ENCODE results near the gene PDX1.
A peak's percentile ranks its signal among the peaks of the same experiment; 100 is the strongest.

The PDX1 gene

GRCh38 chr13:27965740-27966640 lies 46.2 kb downstream of the PDX1 start:
- Histone ChIP-seq H3K79me2 (ENCODE audit: control insufficient read depth, insufficient read depth, low read length, poor library complexity) (no peaks in the 10 kb centered on the region), H3K4me3 (ENCODE audit: low read depth, low read length) (peak overlapping the region; percentile 4), H3K23ac (ENCODE audit: low read length) (no peak overlapping the region), H4K91ac (ENCODE audit: low read depth, low read length) (no peak overlapping the region), H3K9me3 (ENCODE audit: insufficient read depth, low read depth, low read length) (peaks cover 3% of the 10 kb centered on the region), H3K18ac (ENCODE audit: low read length) (peak overlapping the region; percentile 8), H3K9ac (ENCODE audit: low read length) (no peak overlapping the region), H3K36me3 (ENCODE audit: control insufficient read depth in 1 of 2, insufficient read depth in 2 of 2, low read length in 2 of 2) (peaks cover 0 to 2% of the 10 kb centered on the region in 2 experiments), H2BK5ac (ENCODE audit: low read depth, low read length, poor library complexity) (no peak overlapping the region), H3K14ac (ENCODE audit: low read length) (peak overlapping the region; percentile 55), H2BK12ac (ENCODE audit: low read length) (peak overlapping the region; percentile 42), H3K4ac (ENCODE audit: low read depth, low read length) (peak overlapping the region; percentile 24), H2AK5ac (ENCODE audit: low read length) (no peak overlapping the region), H3K27me3 (ENCODE audit: insufficient read depth, low read length) (peaks cover 46% of the 10 kb centered on the region), H2AFZ (ENCODE audit: insufficient read depth, low read length, poor library complexity) (no peak overlapping the region), H2BK120ac (ENCODE audit: insufficient read depth, low read length, poor library complexity) (peak overlapping the region; percentile 19), H3K4me1 (ENCODE audit: control insufficient read depth in 1 of 2, insufficient read depth in 2 of 2, low read length in 2 of 2) (peaks cover 45 to 51% of the 10 kb centered on the region in 2 experiments), H3K27ac (ENCODE audit: low read depth, low read length) (no peak overlapping the region), H4K12ac (ENCODE audit: low read depth, low read length) (no peak overlapping the region), H3K79me1 (ENCODE audit: low read length) (peaks cover 6% of the 10 kb centered on the region), H4K8ac (ENCODE audit: low read depth, low read length) (peak overlapping the region; percentile 35), H3K4me2 (ENCODE audit: low read length) (peak overlapping the region; percentile 85)
- DNase-seq = no peak
- WGBS (ENCODE audit: extremely low coverage, insufficient coverage, insufficient read length) = no CpG with 5 or more reads among the region's 45 CpGs

- H2BK5ac ChIP-seq (ENCODE audit: low read depth, low read length, poor library complexity) = no peak overlapping the region
- no peak overlapping the region for H2AK5ac ChIP-seq (ENCODE audit: low read length)
- peaks cover 47 to 52% of the 10 kb centered on the region in 2 experiments for H3K4me1 ChIP-seq (ENCODE audit: control insufficient read depth in 1 of 2, insufficient read depth in 2 of 2, low read length in 2 of 2)
- H3K4me3 ChIP-seq (ENCODE audit: low read depth, low read length) = peak overlapping the region; percentile 4
- peaks cover 46% of the 10 kb centered on the region for H3K27me3 ChIP-seq (ENCODE audit: insufficient read depth, low read length)
- no peak overlapping the region for H3K27ac ChIP-seq (ENCODE audit: low read depth, low read length)
- no peak overlapping the region for H2AFZ ChIP-seq (ENCODE audit: insufficient read depth, low read length, poor library complexity)
- H3K36me3 ChIP-seq (ENCODE audit: control insufficient read depth in 1 of 2, insufficient read depth in 2 of 2, low read length in 2 of 2) = peaks cover 0 to 2% of the 10 kb centered on the region in 2 experiments
- H4K91ac ChIP-seq (ENCODE audit: low read depth, low read length) = no peak overlapping the region
- H3K18ac ChIP-seq (ENCODE audit: low read length) = peak overlapping the region; percentile 8
- H3K14ac ChIP-seq (ENCODE audit: low read length) = peak overlapping the region; percentile 55
- peak overlapping the region; percentile 85 for H3K4me2 ChIP-seq (ENCODE audit: low read length)
- no peaks in the 10 kb centered on the region for H3K79me2 ChIP-seq (ENCODE audit: control insufficient read depth, insufficient read depth, low read length, poor library complexity)
- no peak for DNase-seq
- H3K9me3 ChIP-seq (ENCODE audit: insufficient read depth, low read depth, low read length) = peaks cover 3% of the 10 kb centered on the region
- H3K9ac ChIP-seq (ENCODE audit: low read length) = no peak overlapping the region
- peak overlapping the region; percentile 42 for H2BK12ac ChIP-seq (ENCODE audit: low read length)
- peaks cover 6% of the 10 kb centered on the region for H3K79me1 ChIP-seq (ENCODE audit: low read length)
- peak overlapping the region; percentile 35 for H4K8ac ChIP-seq (ENCODE audit: low read depth, low read length)
- H2BK120ac ChIP-seq (ENCODE audit: insufficient read depth, low read length, poor library complexity) = peak overlapping the region; percentile 19
- no CpG with 5 or more reads among the region's 38 CpGs for WGBS (ENCODE audit: extremely low coverage, insufficient coverage, insufficient read length)
- no peak overlapping the region for H3K23ac ChIP-seq (ENCODE audit: low read length)
- H4K12ac ChIP-seq (ENCODE audit: low read depth, low read length) = no peak overlapping the region
- peak overlapping the region; percentile 24 for H3K4ac ChIP-seq (ENCODE audit: low read depth, low read length)
These were observed 46.9 kb downstream of the PDX1 start for GRCh38 chr13:27966641-27967202.

DNA sequence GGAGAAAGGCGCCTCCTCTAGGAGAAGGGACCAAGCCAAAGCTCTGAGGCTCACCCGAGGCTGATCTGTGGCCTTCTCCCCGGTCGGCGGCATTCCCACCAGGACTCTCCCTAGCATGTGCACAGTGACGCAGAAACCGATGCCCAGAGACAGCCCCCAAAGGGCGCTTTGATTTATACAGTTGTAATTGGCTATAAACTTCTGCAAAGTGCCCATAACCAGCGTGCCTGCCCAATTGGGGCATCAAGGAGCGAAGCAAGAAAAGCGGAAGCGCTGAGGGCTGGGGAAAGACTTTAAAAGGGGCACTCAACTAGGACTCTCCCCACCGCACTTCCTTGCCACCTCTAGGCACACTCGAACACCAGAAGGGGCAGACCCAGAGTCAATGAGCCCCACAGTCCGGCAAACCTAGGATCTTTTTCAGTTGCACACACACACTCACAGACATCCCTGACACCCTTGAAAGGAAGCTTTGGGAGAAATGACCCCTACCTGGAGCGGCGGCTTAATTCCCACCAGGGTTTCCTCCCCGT lies 47.5 kb downstream of the PDX1 start:
- no peak overlapping the region for H4K12ac ChIP-seq (ENCODE audit: low read depth, low read length)
- H3K79me2 ChIP-seq (ENCODE audit: control insufficient read depth, insufficient read depth, low read length, poor library complexity) = no peaks in the 10 kb centered on the region
- peaks cover 3% of the 10 kb centered on the region for H3K9me3 ChIP-seq (ENCODE audit: insufficient read depth, low read depth, low read length)
- H3K4me2 ChIP-seq (ENCODE audit: low read length) = peak overlapping the region; percentile 85
- no peak overlapping the region for H3K9ac ChIP-seq (ENCODE audit: low read length)
- H2AFZ ChIP-seq (ENCODE audit: insufficient read depth, low read length, poor library complexity) = no peak overlapping the region
- no peak overlapping the region for H4K8ac ChIP-seq (ENCODE audit: low read depth, low read length)
- peak overlapping the region; percentile 3 for H3K18ac ChIP-seq (ENCODE audit: low read length)
- no peak overlapping the region for H2BK5ac ChIP-seq (ENCODE audit: low read depth, low read length, poor library complexity)
- H3K36me3 ChIP-seq (ENCODE audit: control insufficient read depth in 1 of 2, insufficient read depth in 2 of 2, low read length in 2 of 2) = peaks cover 0 to 2% of the 10 kb centered on the region in 2 experiments
- peak overlapping the region; percentile 74 for H3K4me3 ChIP-seq (ENCODE audit: low read depth, low read length)
- no peak overlapping the region for H3K14ac ChIP-seq (ENCODE audit: low read length)
- H4K91ac ChIP-seq (ENCODE audit: low read depth, low read length) = peak overlapping the region; percentile 40
- no peak for DNase-seq
- H3K27ac ChIP-seq (ENCODE audit: low read depth, low read length) = no peak overlapping the region
- no peak overlapping the region for H2BK12ac ChIP-seq (ENCODE audit: low read length)
- H3K23ac ChIP-seq (ENCODE audit: low read length) = no peak overlapping the region
- H3K79me1 ChIP-seq (ENCODE audit: low read length) = peaks cover 6% of the 10 kb centered on the region
- peaks cover 47 to 50% of the 10 kb centered on the region in 2 experiments for H3K4me1 ChIP-seq (ENCODE audit: control insufficient read depth in 1 of 2, insufficient read depth in 2 of 2, low read length in 2 of 2)
- no peak overlapping the region for H2BK120ac ChIP-seq (ENCODE audit: insufficient read depth, low read length, poor library complexity)
- no peak overlapping the region for H3K4ac ChIP-seq (ENCODE audit: low read depth, low read length)
- H3K27me3 ChIP-seq (ENCODE audit: insufficient read depth, low read length) = peaks cover 46% of the 10 kb centered on the region
- no peak overlapping the region for H2AK5ac ChIP-seq (ENCODE audit: low read length)
- no CpG with 5 or more reads among the region's 18 CpGs for WGBS (ENCODE audit: extremely low coverage, insufficient coverage, insufficient read length)

DNA sequence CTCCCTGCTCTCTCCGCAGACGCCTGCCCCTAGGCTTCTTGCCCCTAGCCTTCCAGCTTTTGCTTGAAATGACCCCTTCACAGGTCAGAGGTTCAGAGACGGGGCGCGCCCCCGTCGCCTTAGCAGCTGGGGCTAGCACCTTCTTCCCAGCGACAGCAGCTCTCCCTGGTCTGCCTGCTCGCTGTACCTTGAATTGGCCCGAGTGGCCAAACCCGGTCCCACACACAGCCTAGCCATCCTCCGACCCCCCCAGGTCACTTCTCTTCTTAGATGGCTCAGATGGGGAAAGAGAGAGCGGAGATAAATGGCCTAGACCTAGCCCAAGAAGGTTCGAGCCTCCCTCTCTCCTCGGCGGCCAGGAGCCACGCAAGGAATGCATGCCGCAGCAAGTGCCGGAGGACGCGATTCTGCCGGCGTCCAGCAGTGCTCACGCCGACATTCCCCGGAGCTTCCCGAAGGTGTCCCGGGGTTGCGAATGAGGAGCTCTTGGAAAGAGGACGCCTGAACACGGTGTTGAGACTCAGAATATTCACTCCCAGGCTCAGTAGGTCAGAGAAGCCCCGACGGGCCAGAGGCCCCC lies 48.0 kb downstream of the PDX1 start:
- H3K27me3 ChIP-seq (ENCODE audit: insufficient read depth, low read length) = peaks cover 46% of the 10 kb centered on the region

More for the DNA sequence above, 48.0 kb downstream of the PDX1 start:
- no peak overlapping the region for H4K8ac ChIP-seq (ENCODE audit: low read depth, low read length)
- H3K9me3 ChIP-seq (ENCODE audit: insufficient read depth, low read depth, low read length) = peaks cover 3% of the 10 kb centered on the region
- no peak overlapping the region for H3K18ac ChIP-seq (ENCODE audit: low read length)
- no peak overlapping the region for H2BK120ac ChIP-seq (ENCODE audit: insufficient read depth, low read length, poor library complexity)
- H3K4ac ChIP-seq (ENCODE audit: low read depth, low read length) = no peak overlapping the region
- no peak overlapping the region for H3K27ac ChIP-seq (ENCODE audit: low read depth, low read length)
- H3K79me1 ChIP-seq (ENCODE audit: low read length) = peaks cover 6% of the 10 kb centered on the region
- H3K4me2 ChIP-seq (ENCODE audit: low read length) = peak overlapping the region; percentile 85
- H2AK5ac ChIP-seq (ENCODE audit: low read length) = no peak overlapping the region
- H3K14ac ChIP-seq (ENCODE audit: low read length) = no peak overlapping the region
- peak overlapping the region; percentile 40 for H4K91ac ChIP-seq (ENCODE audit: low read depth, low read length)
- H3K4me3 ChIP-seq (ENCODE audit: low read depth, low read length) = peak overlapping the region; percentile 74
- H2BK12ac ChIP-seq (ENCODE audit: low read length) = no peak overlapping the region
- peaks cover 0 to 2% of the 10 kb centered on the region in 2 experiments for H3K36me3 ChIP-seq (ENCODE audit: control insufficient read depth in 1 of 2, insufficient read depth in 2 of 2, low read length in 2 of 2)
- peaks cover 43 to 45% of the 10 kb centered on the region in 2 experiments for H3K4me1 ChIP-seq (ENCODE audit: control insufficient read depth in 1 of 2, insufficient read depth in 2 of 2, low read length in 2 of 2)
- no peak overlapping the region for H3K9ac ChIP-seq (ENCODE audit: low read length)
- H4K12ac ChIP-seq (ENCODE audit: low read depth, low read length) = no peak overlapping the region
- H3K23ac ChIP-seq (ENCODE audit: low read length) = no peak overlapping the region
- WGBS (ENCODE audit: extremely low coverage, insufficient coverage, insufficient read length) = no CpG with 5 or more reads among the region's 33 CpGs
- no peak overlapping the region for H2AFZ ChIP-seq (ENCODE audit: insufficient read depth, low read length, poor library complexity)
- DNase-seq = peak in 1 of 2 donors; percentile 9
- H3K79me2 ChIP-seq (ENCODE audit: control insufficient read depth, insufficient read depth, low read length, poor library complexity) = no peaks in the 10 kb centered on the region
- H2BK5ac ChIP-seq (ENCODE audit: low read depth, low read length, poor library complexity) = no peak overlapping the region

Measured in trophoblast cell (in vitro differentiated cells and primary cell).